Gastroesophageal sphincter (tissue), 4 donors: ENCODE measurements around the gene TMEM242. TPM values are rescaled to one million over a fixed set of nuclear protein-coding genes. Genes with fewer than 3 reads are reported as not detected.

Source experiments
- ATAC-seq: fragments of 150-250 bp; one replicate; pipeline ENCODE4 v1.9.1; 2016; ENCODE audit warnings: mild to moderate bottlenecking, moderate library complexity
- H3K27ac ChIP-seq, 4 donors: fragments of 200-600 bp; sonication (generic) in 3 of 4; 1 replicate in 3 of 4; 2 replicates in 1 of 4; pipeline ENCODE4 v1.5.1; 2016 to 2019
- H3K27me3 ChIP-seq: fragments of 200-600 bp; sonication (generic); one replicate; pipeline ENCODE4 v1.5.1; 2019
- H3K36me3 ChIP-seq, 2 donors: fragments of 200-600 bp; sonication (generic); one replicate each; pipeline ENCODE4 v1.5.1; 2019; ENCODE audit warnings: control low read depth in 1 of 2
- H3K4me1 ChIP-seq, 3 donors: fragments of 200-600 bp; sonication (generic); 1 replicate in 2 of 3; 2 replicates in 1 of 3; pipeline ENCODE4 v1.5.1; 2016 to 2019; ENCODE audit warnings: control low read depth in 2 of 3
- H3K4me3 ChIP-seq, 2 donors: fragments of 200-600 bp; sonication (generic); one replicate each; pipeline ENCODE4 v1.5.1; 2019; ENCODE audit warnings: mild to moderate bottlenecking in 1 of 2, moderate library complexity in 1 of 2
- H3K9me3 ChIP-seq, 3 donors: fragments of 200-600 bp; sonication (generic); one replicate each; pipeline ENCODE4 v1.5.1; 2017 to 2019; ENCODE audit warnings: control low read depth in 2 of 3
- EP300 ChIP-seq: sonication (generic); formaldehyde crosslinking; IDR thresholded peaks from one replicate; pipeline ENCODE4 v1.6.1; 2017; ENCODE audit warnings: antibody characterized with exemption, mild to moderate bottlenecking
- POLR2A ChIP-seq, 2 donors: fragments of 450-650 bp; IDR thresholded peaks; one replicate each; pipeline ENCODE4 v1.6.1; 2017; ENCODE audit warnings: antibody characterized with exemption in 2 of 2, mild to moderate bottlenecking in 2 of 2, moderate library complexity in 1 of 2
- POLR2AphosphoS5 ChIP-seq: sonication (generic); formaldehyde crosslinking; IDR thresholded peaks from one replicate; pipeline ENCODE4 v1.6.1; 2017; ENCODE audit warnings: antibody characterized with exemption
- WGBS, 2 donors: methylation state at CpG; one replicate each; pipeline ENCODE4 v1.1.5; 2018; ENCODE audit warnings: low coverage in 1 of 2; 5-methylcytosine and 5-hydroxymethylcytosine counted together
- total RNA-seq, 4 donors: library from RNA; depleted of rRNA; stranded (reverse); fragments of >200 nt; gene quantifications; one replicate each; pipeline ENCODE4 v1.1.0, GENCODE V29; 2016
- TF ChIP-seq, protein P1 (sequence below), 4 experiments: fragments of 200-600 bp in 2 of 4; fragments of 450-650 bp in 2 of 4; sonication (generic) in 1 of 4; IDR thresholded peaks; one replicate each; pipeline ENCODE4 v1.5.1; 2017 to 2019; ENCODE audit warnings: antibody characterized with exemption in 4 of 4, mild to moderate bottlenecking in 2 of 4, moderate library complexity in 2 of 4

The TMEM242 gene
- total RNA-seq, 4 donors from 2014 or later = 6.6 to 8.4 (median 7.6) TPM

DNA sequence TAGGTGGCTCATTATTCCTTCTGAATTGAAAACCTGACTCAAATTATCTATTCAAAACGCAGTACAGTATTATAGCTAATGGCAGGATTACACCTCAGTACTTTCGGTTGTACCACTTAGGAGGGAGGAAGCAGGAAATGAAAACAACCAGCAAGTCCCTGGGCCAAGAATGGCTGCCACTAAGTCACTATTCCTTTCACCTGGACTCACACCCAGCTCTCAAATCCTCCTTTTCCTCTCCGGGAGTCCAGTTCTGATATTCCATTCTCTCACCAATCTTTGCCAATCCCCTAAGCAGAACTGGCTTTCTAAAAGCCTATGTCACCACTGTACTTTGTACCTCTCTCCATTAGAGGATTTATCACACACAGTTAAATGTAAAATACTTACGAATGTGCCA, 20.6 kb downstream of the TMEM242 start:
- H3K4me1 ChIP-seq = peaks cover 0 to 20% (median 0%) of the 10 kb centered on the region in 3 donors
- TF ChIP-seq, protein P1, sequence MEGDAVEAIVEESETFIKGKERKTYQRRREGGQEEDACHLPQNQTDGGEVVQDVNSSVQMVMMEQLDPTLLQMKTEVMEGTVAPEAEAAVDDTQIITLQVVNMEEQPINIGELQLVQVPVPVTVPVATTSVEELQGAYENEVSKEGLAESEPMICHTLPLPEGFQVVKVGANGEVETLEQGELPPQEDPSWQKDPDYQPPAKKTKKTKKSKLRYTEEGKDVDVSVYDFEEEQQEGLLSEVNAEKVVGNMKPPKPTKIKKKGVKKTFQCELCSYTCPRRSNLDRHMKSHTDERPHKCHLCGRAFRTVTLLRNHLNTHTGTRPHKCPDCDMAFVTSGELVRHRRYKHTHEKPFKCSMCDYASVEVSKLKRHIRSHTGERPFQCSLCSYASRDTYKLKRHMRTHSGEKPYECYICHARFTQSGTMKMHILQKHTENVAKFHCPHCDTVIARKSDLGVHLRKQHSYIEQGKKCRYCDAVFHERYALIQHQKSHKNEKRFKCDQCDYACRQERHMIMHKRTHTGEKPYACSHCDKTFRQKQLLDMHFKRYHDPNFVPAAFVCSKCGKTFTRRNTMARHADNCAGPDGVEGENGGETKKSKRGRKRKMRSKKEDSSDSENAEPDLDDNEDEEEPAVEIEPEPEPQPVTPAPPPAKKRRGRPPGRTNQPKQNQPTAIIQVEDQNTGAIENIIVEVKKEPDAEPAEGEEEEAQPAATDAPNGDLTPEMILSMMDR (IDR thresholded peaks at IDR 0.05) = no peak
- TF ChIP-seq POLR2AphosphoS5 (no peak), POLR2A (IDR thresholded peaks at IDR 0.05) (no peak), EP300 (no peak)
- ATAC-seq = no peak
- no peak overlapping the region for H3K27ac ChIP-seq
- H3K9me3 ChIP-seq = no peaks in the 10 kb centered on the region
- peaks cover 0 to 7% of the 10 kb centered on the region in 2 donors for H3K36me3 ChIP-seq
- WGBS, 2 donors = 40 to 67% methylated on average over 2 to 3 of the region's 4 CpGs
- no peaks in the 10 kb centered on the region for H3K27me3 ChIP-seq
- H3K4me3 ChIP-seq = no peak overlapping the region

DNA sequence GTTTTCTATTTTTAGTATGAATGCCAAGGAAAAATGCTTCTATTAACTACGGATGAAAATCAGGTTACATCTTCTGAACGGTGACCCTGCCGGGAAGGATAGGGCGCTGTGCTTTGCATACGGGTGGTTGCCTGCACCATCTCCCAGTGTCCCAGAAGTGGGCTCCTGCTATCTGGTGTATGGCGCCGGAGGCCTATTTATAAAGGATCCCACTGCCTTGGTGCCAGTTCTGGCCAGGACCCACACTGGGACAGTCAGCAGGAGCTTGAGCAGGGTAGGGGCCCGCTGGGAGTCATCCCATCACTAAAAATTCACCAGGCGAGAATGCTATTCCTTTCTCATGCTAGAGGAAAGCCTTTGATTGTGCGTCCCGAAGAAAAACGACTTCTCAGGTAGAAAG, 22.9 kb downstream of the TMEM242 start:
- Histone ChIP-seq H3K4me3 (no peak overlapping the region), H3K27me3 (no peaks in the 10 kb centered on the region), H3K4me1 (peaks cover 0 to 10% (median 0%) of the 10 kb centered on the region in 3 donors), H3K27ac (no peak overlapping the region), H3K9me3 (no peaks in the 10 kb centered on the region), H3K36me3 (peaks cover 0 to 7% of the 10 kb centered on the region in 2 donors)
- WGBS, 2 donors = 92 to 94% methylated on average over 4 to 10 of the region's 12 CpGs
- ATAC-seq = no peak
- TF ChIP-seq EP300 = no peak
- no peak for TF ChIP-seq POLR2A (IDR thresholded peaks at IDR 0.05)
- TF ChIP-seq, protein P1 (IDR thresholded peaks at IDR 0.05) = no peak
- TF ChIP-seq POLR2AphosphoS5 = no peak

DNA sequence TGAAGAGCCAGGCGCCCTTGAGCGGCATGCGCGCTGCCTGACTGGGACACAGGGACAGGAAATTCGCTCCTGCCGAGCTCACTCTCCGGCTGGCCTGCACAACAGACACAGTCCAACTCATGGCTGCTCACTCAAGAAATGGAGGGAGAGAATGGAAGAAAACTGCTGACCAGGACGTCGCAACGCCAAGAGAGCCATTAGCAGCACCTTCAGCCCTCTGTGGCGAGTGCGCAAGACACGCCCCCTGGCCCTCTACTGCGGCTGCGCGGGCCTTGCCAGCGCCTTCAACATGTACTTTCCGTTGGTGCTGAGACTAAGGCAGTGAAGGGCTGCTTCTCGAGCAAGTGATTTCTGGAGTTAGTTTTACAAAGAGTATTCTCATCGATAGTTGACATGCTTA, 23.3 kb downstream of the TMEM242 start:
- Histone ChIP-seq H3K4me1 (peaks cover 0 to 6% (median 0%) of the 10 kb centered on the region in 3 donors), H3K9me3 (no peaks in the 10 kb centered on the region), H3K4me3 (no peak overlapping the region), H3K27me3 (no peaks in the 10 kb centered on the region), H3K27ac (no peak overlapping the region), H3K36me3 (peaks cover 0 to 7% of the 10 kb centered on the region in 2 donors)
- WGBS, 2 donors = 96% methylated on average over 13 of the region's 20 CpGs; no CpG with 5 or more reads in 1 of the 2 donors
- no peak for ATAC-seq
- TF ChIP-seq, protein P1 (IDR thresholded peaks at IDR 0.05) = no peak
- no peak for TF ChIP-seq EP300
- TF ChIP-seq POLR2A (IDR thresholded peaks at IDR 0.05) = no peak
- TF ChIP-seq POLR2AphosphoS5 = no peak

DNA sequence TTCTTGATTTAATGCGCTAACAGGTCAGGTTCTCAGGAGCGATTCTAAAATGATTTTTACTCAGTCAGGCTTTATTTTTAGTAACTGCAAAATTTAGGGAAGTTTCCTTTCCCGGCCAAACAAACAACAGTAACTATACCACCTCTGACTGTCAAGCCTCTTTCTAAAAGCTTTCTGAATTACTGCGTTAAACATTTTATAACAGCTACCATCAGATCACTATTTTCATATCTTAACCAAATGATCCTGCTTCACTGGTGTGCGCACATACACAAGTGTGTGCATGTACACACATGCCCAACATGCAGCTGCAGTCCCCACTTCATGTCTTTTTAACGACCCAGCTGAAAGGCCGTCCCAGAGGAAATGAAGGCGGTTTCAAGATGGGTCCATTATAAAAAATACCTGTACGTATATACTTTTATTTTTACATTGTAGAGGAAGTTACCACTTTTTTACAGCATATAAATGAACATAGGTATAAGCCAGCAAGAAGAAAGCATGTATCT, 25.0 kb downstream of the TMEM242 start:
- WGBS, 2 donors = 71 to 77% methylated on average over 9 of the region's 9 CpGs
- Histone ChIP-seq H3K4me3 (no peak overlapping the region), H3K27me3 (no peaks in the 10 kb centered on the region), H3K4me1 (no peaks in the 10 kb centered on the region), H3K36me3 (peaks cover 0 to 7% of the 10 kb centered on the region in 2 donors), H3K27ac (no peak overlapping the region), H3K9me3 (no peaks in the 10 kb centered on the region)
- TF ChIP-seq POLR2AphosphoS5 = no peak
- no peak for TF ChIP-seq EP300
- no peak for TF ChIP-seq POLR2A (IDR thresholded peaks at IDR 0.05)
- TF ChIP-seq, protein P1 (IDR thresholded peaks at IDR 0.05) = no peak
- ATAC-seq = no peak

DNA sequence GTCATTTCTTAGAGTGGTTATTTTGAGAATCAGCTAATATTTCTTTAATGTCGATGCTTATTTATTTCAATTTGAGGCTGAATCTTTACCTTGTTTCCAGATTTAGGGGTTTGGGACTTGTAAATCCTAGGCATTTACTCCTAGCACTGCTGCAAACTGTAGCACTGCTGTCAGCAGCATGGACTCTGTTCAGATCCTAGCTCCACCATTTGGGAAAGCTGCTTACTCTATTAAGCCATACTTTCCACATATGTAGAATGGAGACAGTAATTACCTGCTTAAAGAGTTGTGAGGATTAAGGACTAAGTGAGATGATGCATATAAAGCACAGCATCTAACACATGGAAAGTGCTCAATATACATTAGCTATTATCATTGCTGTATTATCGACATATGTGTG, 28.7 kb downstream of the TMEM242 start:
- no peak for TF ChIP-seq POLR2A (IDR thresholded peaks at IDR 0.05)
- TF ChIP-seq POLR2AphosphoS5 = no peak
- TF ChIP-seq, protein P1 (IDR thresholded peaks at IDR 0.05) = no peak
- no peak for TF ChIP-seq EP300
- no peaks in the 10 kb centered on the region for H3K4me1 ChIP-seq

More for the DNA sequence above, 28.7 kb downstream of the TMEM242 start:
- ATAC-seq = no peak
- 55 to 81% methylated on average over 2 of the region's 2 CpGs for WGBS, 2 donors
- peaks cover 0 to 33% of the 10 kb centered on the region in 2 donors for H3K36me3 ChIP-seq
- H3K27ac ChIP-seq = no peak overlapping the region
- no peaks in the 10 kb centered on the region for H3K9me3 ChIP-seq
- H3K27me3 ChIP-seq = no peaks in the 10 kb centered on the region
- H3K4me3 ChIP-seq = no peak overlapping the region
